ENCODE data around the gene DUOXA2.

Gene DUOXA2

GRCh38 chr15:45162771-45163507, 48.8 kb downstream of the DUOXA2 start:
- no peak for DNase-seq (ENCODE audit: low read depth, low spot score)

GRCh38 chr15:45163508-45163856, 49.4 kb downstream of the DUOXA2 start:
- DNase-seq (ENCODE audit: low read depth, low spot score): no peak

GRCh38 chr15:45164914-45165313, 50.8 kb downstream of the DUOXA2 start:
- no peak for DNase-seq (ENCODE audit: low read depth, low spot score)

GRCh38 chr15:45165536-45165935, 51.4 kb downstream of the DUOXA2 start:
- DNase-seq (ENCODE audit: low read depth, low spot score): no peak

- DNase-seq (ENCODE audit: low read depth, low spot score): peak; percentile 57
Observed at GRCh38 chr15:45166834-45167630, 52.9 kb downstream of the DUOXA2 start.

GRCh38 chr15:45167631-45168205, 53.6 kb downstream of the DUOXA2 start:
- no peak for DNase-seq (ENCODE audit: low read depth, low spot score)

All from activated CD4-positive, CD25-positive, alpha-beta regulatory T cell treated with anti-CD3 and anti-CD28 coated beads, Interleukin-2, amount 50 U/mL, for 16 hours (primary cell).